Measurements from ENCODE around the gene COG5.

Gene COG5

DNA sequence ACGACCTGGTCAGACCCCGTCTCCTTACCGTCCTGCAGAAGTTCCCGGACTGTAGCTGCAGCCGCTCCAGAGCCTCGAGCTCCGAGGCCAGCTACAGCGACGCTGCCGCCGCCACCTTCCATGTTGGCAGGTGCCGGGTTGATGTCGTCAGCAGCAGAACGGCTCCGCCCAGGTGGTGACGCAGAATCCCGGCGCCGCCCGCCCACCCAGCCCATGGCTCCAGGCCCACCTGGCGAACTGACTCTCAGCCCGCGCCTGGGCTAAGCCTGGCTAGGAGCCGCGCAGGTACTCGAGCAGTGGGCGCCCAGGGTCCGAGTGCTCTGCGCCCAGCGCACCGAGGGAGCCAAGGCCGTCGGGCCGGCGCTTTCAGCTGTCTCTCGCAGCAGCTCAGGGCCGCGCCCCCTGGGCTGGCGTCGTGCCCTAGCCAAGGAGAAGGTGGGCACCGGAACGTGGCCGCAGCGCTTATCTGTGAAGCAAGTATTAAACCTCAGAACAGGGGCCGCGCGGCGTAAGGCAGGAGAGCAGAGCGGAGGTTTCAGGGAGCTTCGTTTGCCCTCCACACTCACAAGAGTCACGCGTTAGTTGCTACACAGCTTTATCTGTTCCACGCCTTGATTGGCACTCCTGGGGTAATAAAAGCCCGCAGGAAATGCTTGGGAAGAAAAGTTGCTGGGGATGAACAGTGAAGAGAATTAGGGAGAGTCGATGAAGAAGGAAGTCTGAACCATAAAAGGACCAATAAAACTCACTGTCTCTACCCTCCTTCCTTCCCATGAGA lies at the start of gene COG5, which contains the start of gene DUS4L:
Gene COG5 (minus strand): TSS at position 146 of the 778 bp plus-strand sequence. CDS start 24 bp downstream, at position 122.
Gene DUS4L (plus strand): TSS at position 197 of the 778 bp plus-strand sequence. CDS start 3,100 bp downstream, outside the sequence.
- peak; percentile 72 for DNase-seq (ENCODE audit: low read depth)

DNA sequence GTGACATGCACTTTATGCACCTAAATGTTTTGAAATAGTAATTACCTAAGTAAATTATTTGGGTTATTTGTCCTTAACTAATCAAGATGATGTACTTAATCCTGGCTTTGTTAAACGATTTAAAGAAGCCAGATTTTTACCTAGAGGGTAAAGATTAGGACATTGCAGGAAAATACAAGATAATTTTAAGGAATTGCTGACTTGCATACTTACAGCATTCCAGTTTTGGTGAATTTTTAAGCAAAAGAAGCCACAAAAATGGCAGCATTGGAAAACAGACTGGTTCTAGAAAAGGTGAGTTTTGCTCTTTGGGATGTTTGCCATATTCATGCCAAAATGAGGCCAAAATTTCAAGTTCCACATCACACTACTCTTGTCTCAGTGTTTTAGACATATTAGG lies 49.7 kb upstream of the COG5 start:
- no peak for DNase-seq (ENCODE audit: low read depth)

DNA sequence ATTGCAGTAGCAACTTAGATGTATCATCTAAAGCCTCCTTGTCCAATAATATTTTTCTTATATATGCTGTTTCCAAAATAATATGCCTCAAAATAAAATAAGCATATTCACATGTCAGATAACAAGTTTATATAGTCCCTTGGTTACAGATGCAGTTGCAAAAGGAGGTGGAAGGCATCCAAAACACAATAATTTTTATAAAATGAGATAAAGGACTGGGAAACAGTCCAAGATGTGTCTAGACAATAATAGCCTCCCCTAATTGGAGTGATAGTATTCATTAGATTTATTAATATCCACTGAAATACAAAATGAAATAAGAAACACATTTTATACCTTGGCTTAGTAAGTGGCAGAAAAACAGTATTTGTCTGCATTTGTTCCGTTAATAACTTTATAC lies 46.6 kb upstream of the COG5 start:
- no peak for DNase-seq (ENCODE audit: low read depth)

DNA sequence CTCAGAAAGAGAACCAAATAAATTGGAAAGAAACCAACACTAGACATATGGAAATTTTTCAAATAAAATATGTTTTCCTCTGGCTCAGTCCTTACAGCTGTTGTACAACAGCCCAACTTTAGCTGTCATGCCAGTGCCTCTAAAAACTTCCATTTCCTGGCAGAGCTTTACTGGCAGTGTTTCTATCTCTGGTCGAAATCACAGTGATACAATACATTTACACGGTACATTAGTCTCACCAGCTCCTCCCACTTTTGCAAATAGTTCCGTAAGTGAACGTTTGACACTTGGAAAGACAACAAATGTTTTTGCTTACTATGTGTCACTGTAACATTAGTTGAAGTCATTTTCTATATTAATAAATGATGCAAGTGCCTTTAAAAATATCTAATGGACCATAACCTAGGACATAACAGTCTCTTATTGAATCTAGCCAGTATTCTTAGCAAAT lies 46.1 kb upstream of the COG5 start:
- no peak for DNase-seq (ENCODE audit: low read depth)

DNA sequence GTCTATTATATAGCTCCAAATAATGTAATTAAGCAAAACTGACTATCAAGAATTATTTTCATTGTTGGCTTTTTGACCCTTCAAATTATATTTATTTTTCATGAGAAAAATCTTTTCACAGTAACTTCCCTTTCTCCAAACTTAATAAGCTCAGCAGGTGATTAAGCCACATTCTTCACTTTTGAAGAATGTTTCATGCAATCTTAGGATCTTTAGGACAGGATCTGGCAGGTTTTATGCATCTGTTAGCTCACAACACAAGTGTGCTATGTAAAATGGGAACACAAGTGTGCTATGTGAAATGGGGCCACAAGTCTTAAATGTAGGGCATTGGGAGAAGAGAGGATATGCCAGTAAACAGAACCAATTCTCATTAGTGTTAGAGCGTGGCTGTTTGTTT lies 42.6 kb upstream of the COG5 start:
- DNase-seq (ENCODE audit: low read depth), result no peak

DNA sequence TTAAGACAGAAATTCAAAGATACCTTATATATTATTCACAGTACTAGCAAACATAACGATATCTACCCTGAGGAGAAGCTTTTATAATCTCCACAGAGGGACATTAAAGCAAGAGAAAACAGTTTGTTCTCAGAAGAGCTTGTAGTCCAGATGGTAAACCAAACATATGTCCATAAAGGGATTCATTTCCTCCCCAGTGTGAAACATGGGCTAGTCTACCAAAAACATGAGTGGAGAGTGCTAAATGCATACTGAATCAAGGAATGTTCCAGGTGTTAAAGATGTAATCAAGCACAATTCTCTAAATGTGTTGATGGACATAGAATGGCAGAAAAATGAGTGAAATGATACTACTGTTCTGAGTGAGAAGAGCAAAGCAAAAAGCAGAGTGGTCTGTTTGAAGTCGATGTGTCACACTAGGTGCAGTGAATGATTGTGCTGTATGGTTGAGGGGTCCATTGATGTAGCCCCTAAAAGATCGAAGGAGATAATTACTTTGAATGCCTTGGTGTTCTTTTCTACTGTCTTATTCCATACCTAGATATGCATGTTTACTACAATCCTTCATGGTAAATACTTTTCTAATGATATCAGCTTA lies 41.6 kb upstream of the COG5 start:
- DNase-seq (ENCODE audit: low read depth), result no peak

DNA sequence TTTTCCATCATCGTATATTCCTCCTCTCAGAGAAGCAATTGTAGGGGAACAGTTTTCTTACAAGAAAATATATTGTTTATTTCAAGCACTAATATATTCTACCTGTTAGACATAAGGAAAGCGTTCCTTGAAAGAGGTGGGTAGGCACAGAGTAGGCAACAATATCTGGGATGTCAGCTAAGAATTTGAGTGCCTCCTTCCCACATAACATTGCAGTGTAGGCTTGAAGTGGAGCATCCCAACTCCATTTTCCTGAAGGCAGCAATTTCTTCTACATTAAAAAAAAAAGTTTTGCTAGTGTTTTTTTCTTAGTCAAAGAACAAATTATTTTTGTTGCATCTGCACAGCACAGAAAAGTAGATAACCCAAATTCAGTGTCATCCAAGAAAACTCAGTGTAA lies 37.1 kb upstream of the COG5 start:
- no peak for DNase-seq (ENCODE audit: low read depth)

DNA sequence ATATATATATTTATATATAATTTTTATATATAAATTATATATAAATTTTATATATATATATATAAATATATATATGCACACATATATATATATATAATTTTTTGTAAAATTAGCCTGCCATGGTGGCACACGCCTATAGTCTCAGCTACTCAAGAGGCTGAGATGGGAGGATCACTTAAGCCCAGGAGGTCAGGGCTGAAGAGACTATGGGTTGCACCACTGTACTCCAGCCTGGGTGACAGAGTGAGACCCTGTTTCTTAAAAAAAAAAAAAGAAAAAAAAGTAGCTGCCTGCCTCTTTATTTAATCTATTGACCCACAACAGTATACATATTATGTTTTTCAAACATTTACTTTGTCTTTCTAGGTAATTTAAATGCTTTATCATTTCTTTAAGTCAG lies 35.5 kb upstream of the COG5 start:
- DNase-seq (ENCODE audit: low read depth), result no peak

DNA sequence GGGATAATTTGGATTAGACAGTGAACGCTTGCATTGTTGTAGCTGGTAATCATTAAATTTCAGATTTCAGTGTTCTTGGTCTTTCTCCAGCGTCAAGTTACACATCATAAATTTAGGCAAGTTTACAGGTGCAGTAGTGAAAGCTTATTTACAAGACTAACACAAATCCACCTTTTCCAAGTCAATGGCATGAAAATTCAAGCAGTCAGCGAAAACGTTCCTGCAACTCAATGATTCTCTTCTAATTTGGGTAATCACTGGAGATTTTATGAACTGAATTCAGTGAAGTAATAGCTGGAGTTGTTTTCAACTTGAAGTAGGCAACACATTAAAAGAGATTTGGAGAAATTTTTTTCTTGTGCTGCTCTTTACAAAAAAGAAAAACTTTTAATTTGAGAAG lies 34.2 kb upstream of the COG5 start:
- DNase-seq (ENCODE audit: low read depth), result no peak

DNA sequence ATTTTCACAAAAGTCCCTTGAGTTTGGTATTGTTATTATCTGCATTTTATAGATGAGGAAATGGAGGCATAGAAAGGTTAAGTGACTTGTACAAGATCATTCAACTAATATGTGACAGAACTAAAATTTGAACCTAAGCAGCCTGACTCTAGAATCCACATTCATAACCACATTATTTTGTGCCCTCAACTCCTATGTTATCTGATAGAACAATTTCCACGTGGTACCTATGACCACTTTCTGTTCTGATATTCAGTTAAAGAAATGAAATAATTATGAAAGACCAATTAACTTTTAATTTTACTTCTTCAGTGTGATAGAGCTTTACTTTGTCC lies 33.8 kb upstream of the COG5 start:
- DNase-seq (ENCODE audit: low read depth), result no peak

DNA sequence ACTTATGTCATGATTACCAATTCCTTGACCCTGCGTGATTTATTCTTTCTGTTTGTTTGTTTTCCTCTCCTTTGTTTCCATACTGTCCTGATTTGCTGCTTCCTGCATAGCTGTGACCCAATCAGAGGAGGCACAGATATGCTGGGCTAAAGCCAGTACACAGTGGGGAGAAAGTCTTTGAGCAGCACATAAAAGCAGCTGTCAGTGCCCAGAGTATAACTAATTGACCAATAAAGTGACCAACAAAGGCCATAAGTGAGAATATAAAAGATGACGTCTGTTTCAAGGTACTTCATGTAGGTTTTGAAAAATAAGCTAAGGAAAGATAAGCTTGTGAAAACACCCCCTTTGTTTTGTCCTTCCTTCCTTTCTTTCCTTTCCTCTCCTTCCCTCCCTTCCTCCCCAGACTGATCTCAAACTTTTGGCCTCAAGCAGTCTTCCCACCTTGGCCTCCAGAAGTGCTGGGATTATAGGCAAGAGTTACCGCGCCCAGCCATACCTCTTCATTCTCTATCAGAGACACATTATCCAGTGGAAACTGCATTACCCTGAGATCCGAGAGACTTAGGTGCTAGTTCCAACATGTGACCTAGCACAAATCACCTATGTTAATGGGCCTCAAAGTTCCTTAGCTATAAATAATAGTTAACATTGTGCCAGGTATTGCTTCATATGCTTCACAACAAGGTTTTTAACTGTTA lies 33.3 kb upstream of the COG5 start:
- DNase-seq (ENCODE audit: low read depth), result no peak

DNA sequence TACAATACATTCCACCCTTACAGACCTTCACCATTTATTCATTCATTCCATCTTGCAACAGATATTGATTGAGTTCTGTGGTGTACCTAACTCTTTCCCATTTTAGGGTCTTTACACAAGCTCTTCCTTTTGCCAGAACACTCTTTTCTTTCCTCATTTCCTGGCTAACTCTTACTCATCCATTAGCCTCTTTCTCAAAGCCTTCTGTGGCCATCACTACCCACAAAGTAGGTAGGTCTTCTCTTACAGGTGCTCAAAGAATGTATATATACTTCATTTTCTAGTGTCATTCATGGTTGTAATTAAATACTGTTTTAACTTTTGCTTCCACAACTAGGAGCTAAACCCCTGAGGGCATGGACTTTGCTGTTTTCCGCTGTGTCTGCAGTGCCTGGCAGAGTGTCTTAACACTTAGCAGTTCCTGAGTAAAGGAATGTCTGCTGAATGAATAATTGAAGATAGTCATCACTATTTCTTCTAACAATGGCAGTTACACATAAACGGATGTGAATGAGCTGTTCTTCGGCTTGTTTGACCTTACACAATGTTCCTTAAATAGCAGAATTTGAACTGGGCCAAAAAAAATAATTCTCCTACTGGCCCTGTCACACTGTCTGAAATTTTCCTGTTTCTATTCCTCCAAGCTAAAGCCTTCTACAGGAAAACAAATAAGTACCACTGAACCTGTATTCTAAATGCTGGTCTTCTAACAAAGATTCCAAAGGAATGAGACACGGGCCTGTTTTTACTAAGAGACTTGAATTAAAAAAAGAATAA lies 31.4 kb upstream of the COG5 start:
- DNase-seq (ENCODE audit: low read depth), result no peak

DNA sequence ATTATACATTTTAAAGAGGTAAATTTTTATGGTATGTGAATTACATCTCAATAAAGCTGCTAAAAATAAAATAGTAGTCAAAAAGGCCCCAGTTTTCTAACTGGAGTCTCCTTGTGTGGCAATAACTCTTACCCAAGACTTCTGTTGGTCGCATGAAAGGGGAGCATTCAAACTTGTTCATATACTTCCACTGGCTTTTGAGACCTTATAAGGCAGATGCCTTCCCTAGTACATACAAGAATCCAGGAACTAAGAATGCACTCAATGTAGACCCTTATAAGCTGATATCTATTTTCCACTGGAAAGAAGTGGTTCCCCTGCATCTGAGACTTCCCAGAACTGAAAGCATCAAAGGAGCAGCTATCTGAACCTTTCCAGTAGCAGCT lies 29.3 kb upstream of the COG5 start:
- no peak for DNase-seq (ENCODE audit: low read depth)

DNA sequence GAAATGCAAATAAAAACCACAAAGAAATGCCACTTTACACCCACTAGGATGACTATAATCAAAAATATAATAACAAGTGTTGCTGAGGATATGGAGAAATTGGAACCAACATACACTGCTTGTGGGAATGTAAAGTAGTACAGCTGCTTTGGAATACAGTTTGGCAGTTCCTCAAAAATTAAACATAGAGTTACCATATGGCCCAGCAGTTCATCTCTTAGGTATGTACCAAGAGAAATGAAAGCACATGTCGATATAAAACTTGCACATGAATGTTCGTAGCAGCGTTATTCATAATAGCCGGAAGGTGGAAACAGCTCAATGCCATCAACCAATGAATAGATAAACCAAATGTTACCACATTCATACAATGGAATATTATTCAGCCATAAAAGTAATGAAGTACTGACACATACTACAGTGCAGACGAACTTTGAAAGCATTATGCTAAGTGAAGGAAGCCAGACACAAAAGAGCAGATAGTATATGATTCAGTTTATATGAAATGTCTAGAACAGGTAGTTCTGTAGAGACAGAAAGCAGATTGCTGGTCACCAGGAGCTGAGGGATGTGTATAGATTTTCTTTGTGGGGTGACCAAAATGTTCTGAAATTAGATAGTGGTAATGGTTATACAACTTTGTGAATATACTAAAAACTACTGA lies 28.8 kb upstream of the COG5 start:
- DNase-seq (ENCODE audit: low read depth), result no peak

DNA sequence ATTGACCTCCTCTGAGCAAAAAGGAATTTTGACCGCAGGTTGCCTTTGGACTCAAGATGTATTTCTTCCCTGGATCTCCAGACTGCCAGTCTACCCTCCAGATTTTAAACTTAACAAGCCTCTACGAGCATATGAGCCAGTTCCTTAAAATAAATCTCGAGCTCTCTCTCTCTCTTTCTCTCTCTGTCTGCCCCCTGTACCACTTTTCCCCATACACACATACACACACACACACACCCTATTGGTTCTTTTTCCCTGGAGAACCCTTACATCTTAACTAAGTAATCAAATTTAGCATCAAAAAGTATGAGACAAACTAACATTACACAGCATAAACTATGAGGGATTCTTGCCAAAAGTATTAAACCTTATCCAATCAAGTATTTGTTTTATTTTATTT lies 27.7 kb upstream of the COG5 start:
- no peak for DNase-seq (ENCODE audit: low read depth)

DNA sequence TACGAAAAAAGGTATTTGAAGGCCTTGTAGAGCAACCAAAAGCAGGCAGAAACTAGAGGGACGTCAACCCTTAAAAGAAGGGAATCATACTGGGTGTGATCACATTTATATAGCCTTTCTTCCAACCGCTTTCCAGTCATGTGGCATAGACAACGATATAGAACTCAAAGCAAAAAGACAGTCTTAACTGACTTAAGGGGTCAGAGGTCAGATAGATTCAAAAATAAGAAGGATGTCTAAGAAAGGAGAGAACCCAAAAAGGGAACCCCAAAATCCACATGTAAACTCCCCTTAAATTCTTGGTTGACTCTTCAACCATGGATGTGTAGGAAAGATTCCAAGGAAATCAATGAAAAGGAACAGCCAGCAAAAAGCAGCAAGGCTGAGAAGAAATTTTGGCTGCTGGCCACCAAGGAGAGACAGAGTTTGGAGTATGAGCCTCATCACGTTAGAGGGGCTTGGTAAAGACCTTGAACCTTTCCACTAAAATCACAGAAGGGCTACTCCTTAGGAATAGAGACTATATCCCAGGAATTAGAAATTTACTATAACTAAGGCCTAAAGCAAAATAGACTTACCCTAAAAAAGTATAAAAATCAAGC lies 24.9 kb upstream of the COG5 start:
- DNase-seq (ENCODE audit: low read depth), result no peak

DNA sequence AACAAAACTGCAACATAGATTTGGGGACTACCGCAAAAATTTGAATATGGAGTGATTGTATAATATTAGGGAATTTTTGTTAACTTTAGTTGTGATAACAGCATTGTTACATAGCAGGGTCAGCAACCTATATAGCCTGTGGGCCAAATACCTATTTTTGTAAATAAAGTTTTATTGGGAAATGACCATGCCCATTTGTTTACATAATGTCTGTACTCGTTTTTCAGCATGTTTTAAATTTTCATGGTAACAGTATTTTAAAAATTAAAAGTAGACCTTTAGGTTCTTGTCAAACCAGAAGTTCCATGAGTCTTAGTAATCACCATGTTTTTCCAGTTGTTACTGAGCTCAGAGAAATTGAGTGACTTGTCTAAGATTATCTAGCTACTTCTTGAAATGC lies 21.0 kb upstream of the COG5 start:
- no peak for DNase-seq (ENCODE audit: low read depth)

DNA sequence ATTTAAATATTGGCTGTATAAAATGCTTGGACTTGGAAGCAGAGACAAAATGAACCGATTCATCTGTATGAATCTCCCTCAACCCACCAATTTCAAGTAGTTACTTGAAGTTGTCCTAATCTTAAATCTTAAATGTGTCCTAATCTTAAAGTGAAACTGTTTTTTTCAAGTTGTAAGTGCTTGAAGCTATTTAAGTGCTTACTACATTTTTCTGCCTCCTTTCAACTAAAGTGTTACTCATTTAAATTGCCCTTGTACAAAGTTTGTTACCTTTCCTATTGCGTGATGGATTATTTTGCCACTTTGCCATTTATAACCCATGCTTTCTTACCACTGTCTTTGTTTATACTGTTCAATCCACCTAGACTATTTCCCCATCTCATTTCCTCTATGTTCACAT lies 19.2 kb upstream of the COG5 start:
- DNase-seq (ENCODE audit: low read depth), result no peak

DNA sequence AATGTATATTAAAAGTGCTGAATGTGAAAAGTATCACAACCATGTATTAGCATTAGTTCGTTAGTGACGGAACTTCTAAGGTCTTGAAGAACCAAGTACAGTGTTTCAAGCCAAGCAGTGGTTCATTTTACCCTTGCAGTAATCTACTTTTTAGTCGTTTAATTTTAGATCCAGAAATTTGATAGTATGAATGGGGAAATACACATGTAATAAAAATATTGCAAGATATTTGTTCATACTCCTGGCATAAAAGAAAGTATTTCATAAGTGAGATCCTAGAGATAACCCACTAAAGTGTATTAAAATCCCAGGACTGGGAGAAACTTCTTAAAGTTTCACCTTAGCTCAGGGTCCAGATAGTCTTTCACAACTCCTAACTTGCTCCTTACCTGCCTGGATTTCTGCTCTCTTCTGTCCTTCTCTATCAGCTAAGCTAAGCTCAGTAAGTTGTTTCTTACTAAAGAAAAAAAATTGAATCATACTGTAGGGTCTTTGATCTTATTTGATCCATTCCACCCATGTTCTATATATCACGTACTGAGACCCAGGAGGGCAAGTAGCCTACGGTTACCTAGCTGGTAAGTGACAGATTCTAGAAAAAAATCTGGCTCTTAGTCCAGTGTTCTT lies 17.8 kb upstream of the COG5 start:
- no peak for DNase-seq (ENCODE audit: low read depth)

DNA sequence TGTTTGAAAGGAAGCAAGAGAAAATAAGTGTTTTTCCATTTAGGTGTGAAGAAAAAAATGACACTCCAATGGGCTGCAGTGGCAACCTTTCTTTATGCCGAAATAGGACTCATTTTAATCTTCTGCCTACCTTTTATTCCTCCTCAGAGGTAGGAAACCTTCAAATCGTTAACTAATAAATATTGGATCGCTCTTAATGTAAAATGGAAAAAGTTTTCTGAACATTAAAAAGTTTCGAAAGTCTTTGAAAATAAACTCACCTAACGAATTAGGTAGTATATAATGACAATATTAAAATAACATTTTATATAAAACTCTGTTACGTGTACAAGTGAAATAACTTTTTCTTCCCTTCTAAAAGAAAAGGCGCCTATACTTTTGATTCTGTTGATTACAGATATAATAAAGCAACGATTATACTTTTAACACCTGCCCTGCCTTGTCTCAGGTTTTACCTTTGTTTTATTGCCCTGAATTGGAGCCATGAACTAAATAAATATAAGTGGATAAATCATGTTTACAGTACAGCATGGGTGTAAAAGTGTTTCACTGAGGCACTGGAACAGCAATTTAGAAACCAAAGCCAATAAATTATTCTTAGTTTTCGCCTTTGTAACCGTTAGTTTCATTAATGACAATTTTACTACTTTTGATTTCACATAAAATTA lies 17.1 kb upstream of the COG5 start:
- DNase-seq (ENCODE audit: low read depth), result no peak
